GM21576 (cell line): ENCODE measurements around the gene HAO1.

Experiments
- ATAC-seq: cut with Tn5 transposase; IDR thresholded peaks from one replicate; pipeline ENCODE4 v1.9.1; 2021; ENCODE audit warnings: mild to moderate bottlenecking, moderate library complexity; ENCODE audit not compliant: unreplicated experiment

HAO1 gene

DNA sequence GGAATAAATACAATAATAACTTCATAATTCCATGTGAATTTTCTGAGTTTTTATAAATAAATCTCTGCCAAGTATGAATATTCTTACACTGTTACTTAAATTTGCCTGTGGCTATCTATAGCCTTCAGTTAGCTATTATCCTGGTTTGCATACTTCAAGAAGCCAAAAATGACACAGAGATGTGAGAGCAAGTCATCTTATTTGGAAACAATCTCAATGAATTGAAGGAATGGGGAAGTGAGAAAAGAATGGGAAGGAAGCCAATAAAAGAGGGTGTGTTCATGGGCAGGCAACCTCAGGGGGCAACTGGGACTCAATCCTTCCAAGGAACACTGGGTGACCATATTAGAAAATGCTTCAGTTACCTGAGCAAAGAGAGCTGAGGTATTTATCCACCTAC is 9.9 kb downstream of the HAO1 start:
- ATAC-seq, result no peak

DNA sequence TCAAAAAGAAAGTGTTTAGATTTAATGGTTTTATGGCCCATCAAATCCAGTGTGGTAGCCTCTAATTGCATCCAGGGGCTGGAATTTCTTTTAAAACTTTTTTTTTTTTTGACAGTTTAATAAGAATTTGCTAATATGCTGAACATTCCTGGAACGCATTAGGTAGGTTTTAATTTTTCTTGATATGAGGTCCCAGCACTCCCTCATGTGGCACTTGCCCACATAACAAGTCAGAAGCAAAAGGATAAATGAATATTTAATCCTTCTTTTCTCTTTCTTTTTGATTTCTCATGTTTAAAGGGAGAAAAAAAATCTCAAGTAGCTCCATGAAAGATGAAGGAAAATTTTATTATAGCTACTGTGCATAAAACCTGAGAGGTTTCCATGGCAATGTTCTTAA is 13.5 kb downstream of the HAO1 start:
- no peak for ATAC-seq

DNA sequence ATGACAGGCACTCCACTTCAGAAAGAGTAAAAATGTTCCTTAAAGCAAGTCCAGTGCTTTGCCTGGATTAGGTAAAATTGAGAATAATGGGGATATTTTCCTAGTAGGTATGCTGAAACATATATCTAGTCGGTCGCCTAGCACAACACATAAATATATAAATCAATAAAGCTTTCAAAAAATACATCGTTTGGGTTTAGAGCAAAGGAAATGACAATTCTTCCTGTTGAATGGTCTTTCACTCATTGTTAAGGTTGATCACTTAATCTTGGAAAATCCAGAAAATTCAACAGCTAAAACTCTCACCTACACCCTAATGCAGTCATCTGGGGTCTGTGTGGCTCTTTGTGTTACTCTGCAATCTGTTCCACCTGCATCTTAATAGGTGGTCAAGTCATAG is 13.9 kb downstream of the HAO1 start:
- ATAC-seq, result no peak

- no peak for ATAC-seq
These were observed 15.6 kb downstream of the HAO1 start for GRCh38 chr20:7924692-7925091.

GRCh38 chr20:7916648-7917047 is 23.6 kb downstream of the HAO1 start:
- no peak for ATAC-seq

- no peak for ATAC-seq
These were observed 27.7 kb downstream of the HAO1 start for GRCh38 chr20:7912551-7912950.

- no peak for ATAC-seq
These were observed 28.5 kb downstream of the HAO1 start for GRCh38 chr20:7911586-7912330.

DNA sequence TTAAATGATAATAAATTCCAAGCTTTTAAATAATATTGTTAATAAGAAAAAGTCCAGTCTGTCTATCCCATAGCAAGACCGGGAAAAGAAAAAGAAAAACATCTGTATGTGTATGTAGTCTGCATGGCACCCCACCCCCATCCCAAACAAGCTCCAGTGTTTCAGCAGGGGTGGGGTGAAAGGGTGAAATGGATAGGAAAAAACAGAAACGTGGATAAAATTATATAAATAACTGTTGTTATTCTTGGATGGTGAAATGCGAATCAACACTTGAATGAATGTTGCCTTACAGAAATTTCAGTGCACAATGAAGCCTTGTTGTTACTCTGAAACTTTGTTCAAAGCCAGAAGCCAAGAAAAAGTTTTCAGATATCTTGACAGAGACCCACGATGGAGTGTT is 31.4 kb downstream of the HAO1 start:
- ATAC-seq, result no peak

- no peak for ATAC-seq
These were observed 36.8 kb downstream of the HAO1 start for GRCh38 chr20:7903429-7903828.

GRCh38 chr20:7902879-7903278 is 37.4 kb downstream of the HAO1 start:
- ATAC-seq, result no peak

DNA sequence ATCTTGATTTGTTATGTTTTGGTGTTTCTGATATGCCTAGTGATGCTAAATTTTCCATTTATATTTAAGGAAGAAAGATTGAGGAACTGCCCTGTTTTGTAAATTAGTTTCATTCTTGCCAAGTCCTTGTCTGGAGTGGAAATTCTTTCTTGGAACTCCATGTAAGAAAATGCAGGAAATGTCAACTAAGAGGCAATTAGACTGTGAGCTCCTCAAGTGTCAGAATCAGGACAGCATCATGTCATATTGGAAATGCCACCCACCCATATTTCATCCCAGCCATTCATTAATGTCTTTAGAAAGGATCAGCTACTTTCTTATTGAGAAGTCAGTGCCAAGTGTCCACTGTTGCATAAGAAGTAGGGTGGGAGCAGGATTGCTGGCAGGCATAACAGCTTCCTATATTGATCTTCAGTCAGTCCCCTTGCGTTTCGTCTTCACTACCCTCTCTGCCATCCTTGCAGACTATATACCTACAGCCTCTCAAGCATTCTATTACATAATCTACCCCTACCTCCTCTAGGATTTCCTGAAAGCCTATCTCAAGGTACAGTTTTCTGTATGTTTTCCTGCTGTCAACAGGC is 42.4 kb downstream of the HAO1 start:
- no peak for ATAC-seq

DNA sequence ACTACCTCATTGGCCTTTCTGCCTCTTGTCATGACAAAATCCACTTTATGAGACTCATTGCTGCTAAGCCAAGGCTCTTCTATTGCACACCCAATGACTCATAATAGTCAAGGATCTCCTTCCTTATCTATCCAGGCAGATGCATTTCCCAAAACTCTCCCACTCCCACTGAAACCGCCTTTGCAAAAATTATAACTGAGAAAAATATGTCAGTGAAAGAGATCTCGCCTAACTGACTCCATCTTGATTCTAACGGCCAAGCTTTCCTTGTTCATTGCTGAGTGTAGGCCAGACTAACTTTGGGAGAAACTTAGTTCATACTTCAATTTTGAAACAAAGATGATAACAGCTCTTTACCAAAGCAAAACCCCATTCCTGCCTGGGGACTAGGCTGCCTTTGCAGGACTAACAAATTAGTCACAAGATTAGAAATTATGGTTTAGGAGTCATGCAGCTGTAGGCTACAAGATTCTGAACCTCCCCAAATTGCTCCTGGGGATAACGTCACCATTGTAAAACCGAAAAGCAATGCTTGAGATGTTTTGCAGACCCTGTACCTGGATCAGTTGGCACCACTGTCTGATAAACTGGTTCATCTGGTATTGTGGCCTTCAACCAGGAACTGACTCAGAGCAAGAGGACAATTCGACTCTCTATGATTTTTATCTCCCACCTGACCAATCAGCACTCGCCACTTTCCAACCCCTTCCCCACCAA is 47.1 kb downstream of the HAO1 start:
- ATAC-seq, result no peak

GRCh38 chr20:7891705-7892104 is 48.6 kb downstream of the HAO1 start:
- no peak for ATAC-seq

DNA sequence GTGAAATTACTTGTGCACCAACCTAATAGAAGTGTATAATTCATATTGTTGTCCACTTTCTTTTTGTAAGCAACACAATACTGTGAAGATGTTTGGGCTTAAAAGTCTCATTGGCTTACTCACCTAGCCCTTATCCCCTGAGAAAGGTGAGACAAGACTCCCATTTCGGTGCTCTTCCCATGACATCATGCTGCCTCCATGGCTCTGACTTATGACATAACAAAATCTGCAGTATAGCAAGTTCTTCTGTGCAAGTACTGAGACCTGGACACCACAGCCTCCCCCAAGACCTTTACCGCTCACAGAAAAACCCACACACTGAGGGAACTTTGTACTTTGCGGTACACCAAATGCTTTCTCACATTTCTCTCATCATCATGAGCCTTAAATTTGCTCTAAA is 50.5 kb downstream of the HAO1 start:
- ATAC-seq, result no peak

DNA sequence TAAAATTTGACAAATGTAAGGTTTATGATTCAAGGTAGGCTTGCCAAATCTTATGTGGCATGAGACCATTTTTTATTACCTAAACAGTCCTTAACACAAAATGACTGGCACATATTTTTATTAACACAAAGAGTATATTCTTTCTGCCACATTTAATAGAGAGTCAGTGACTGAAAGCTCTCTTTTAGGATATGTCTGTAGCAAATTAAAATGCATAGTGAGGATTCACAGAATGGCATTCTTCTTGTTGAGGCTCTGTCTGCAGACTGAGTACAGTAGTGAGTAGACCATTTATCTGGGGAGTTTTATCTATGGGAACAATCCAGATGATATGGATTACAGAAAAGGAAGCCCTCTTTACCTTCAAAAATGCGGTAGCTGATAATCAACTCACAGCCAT is 56.5 kb downstream of the HAO1 start:
- ATAC-seq, result no peak

GRCh38 chr20:7883309-7883708 is 56.9 kb downstream of the HAO1 start:
- ATAC-seq, result no peak

DNA sequence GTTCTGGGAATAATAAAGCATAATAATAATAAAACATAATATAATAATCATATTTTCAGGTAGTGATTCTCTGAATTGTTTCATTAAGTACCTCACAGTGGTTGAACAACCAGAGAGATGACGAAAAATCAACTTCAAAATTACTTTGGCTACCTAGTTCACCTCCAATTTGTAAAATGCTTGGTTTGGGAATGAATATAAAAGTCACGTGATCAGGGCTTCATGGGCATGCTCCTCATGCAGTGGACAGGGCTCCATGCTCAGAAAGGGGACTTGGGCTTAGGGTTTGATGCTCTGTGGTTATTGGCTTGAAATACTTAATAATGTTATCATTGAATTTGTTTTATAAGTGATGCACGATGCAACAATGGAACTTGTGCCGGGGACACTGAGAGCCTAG is 58.2 kb downstream of the HAO1 start:
- no peak for ATAC-seq

DNA sequence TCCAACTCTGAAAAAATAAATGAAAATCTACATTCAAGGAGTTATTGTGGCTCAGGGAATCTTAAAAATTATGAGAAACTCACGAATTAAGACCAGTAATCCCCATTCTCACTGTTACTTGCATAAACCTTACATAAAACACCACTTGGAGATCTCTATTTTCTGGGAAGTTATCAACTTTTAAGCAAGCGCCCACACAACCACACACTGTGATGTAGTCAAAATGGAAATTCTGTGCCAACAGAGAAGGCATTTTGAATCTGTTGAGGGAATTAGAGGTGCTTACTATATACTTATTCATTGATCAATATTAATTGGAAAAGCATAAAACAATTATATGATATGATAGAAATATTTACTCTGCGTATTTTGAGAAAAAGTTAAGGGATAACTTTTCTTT is 58.7 kb downstream of the HAO1 start:
- ATAC-seq, result no peak

GRCh38 chr20:7879883-7880282 is 60.4 kb downstream of the HAO1 start:
- ATAC-seq, result no peak

GRCh38 chr20:7868108-7868507 is 72.2 kb downstream of the HAO1 start:
- ATAC-seq, result no peak

DNA sequence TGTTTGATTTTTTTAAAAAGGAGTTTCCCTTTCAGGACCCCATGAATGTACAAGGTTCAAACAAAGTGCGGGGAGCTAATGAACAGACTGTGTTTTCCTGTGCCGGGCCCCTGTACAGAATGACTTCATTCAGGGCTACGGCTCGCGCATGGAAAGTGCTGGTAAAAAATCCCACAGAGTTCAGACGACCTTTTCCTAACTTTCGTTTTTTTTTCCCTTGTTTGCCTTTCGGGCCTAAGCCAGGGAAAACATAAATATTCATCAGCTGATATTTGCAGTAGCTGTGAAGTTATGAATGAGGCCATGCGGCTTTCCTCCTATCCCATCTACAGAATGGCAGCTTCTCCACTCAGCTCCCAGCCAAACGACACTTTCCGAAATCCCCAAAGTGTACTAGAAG is 74.0 kb downstream of the HAO1 start:
- ATAC-seq, result no peak

DNA sequence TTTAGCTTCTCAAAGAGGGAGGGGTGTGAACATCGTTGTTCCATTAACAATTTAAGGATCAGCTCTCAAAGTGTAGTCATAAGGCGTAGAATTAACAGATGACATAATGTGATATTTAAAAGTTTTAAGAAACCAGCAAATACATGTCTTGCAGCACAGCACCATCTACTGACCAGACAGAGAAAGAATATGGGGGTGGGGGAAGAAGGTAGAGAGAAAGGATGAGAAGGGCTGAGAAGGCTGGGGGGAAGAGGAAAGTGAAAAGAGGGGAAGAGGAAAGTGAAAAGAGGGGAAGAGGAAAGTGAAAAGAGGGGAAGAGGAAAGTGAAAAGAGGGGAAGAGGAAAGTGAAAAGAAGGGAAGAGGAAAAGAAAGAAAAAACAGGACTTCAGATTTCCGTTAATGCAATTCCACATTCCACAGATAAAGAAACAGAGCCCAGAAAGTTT is 80.9 kb downstream of the HAO1 start:
- ATAC-seq, result no peak
